ENCODE results near the gene KCNG1. TPM values are rescaled to one million over a fixed set of nuclear protein-coding genes. Genes with fewer than 3 reads are reported as not detected.

KCNG1 gene
- total and polyA plus RNA-seq, 2 of the 4 experiments (the other 2 are of a cell fraction), result 23.7 to 51.4 TPM

- CTCF ChIA-PET, result no interaction called here
- BruUV-seq (replicated peaks), result no TSS peak
- WGBS, 2 experiments (ENCODE audit: extremely low coverage in 2 of 2, insufficient read length in 1 of 2), result 100% methylated on average over 1 of the region's 2 CpGs; no CpG with 5 or more reads in 1 of the 2 experiments
These were observed 39.6 kb downstream of the KCNG1 start for GRCh38 chr20:50983321-50983720.

More at GRCh38 chr20:50983321-50983720, 39.6 kb downstream of the KCNG1 start:
- Histone ChIP-seq H3K9me1 (ENCODE audit: insufficient read depth, low read length) (peaks cover 19% of the 10 kb centered on the region), H3K27ac (ENCODE audit: insufficient read depth, low read length) (no peak overlapping the region), H2BK120ac (ENCODE audit: low read depth, low read length) (no peak overlapping the region), H2AK5ac (ENCODE audit: low read depth, low read length) (no peak overlapping the region), H3K23ac (ENCODE audit: low read depth, low read length) (no peak overlapping the region), H2AK9ac (replicated peaks; ENCODE audit: low read depth, low read length, poor library complexity) (no peak overlapping the region), H2BK15ac (ENCODE audit: low read depth, low read length) (no peak overlapping the region), H3K4me3 (ENCODE audit: insufficient read depth, low read depth, low read length) (no peak overlapping the region), H4K20me1 (ENCODE audit: insufficient read depth, low read length) (peaks cover 3% of the 10 kb centered on the region; the same call in 1 of the 2 replicates), H3K36me3 (ENCODE audit: control insufficient read depth, insufficient read depth, low read length) (no peaks in the 10 kb centered on the region), H3K14ac (replicated peaks; ENCODE audit: low read depth, low read length) (no peak overlapping the region), H3K4me1 (ENCODE audit: control insufficient read depth, insufficient read depth, low read length) (peaks cover 24% of the 10 kb centered on the region), H4K5ac (ENCODE audit: low read depth, low read length) (no peak overlapping the region), H2BK20ac (ENCODE audit: low read depth, low read length) (no peak overlapping the region), H3K4me2 (ENCODE audit: low read depth, low read length) (no peak overlapping the region), H2AFZ (replicated peaks; ENCODE audit: low read length, poor library complexity) (no peak overlapping the region), H3K4ac (ENCODE audit: low read depth, low read length) (no peak overlapping the region), H2BK5ac (ENCODE audit: low read depth, low read length, poor library complexity, severe bottlenecking) (no peak overlapping the region), H3K9ac (ENCODE audit: low read depth, low read length) (no peak overlapping the region), H3K9me3 (ENCODE audit: control insufficient read depth, insufficient read depth, low read length) (no peaks in the 10 kb centered on the region), H3K56ac (ENCODE audit: extremely low read depth, insufficient read depth, low read length) (no peak overlapping the region), H4K91ac (ENCODE audit: insufficient read depth, low read depth, low read length) (no peak overlapping the region), H4K8ac (ENCODE audit: low read depth in 2 of 2, low read length in 2 of 2) (no peak overlapping the region), H3K79me1 (ENCODE audit: low read depth in 1 of 2, low read length in 2 of 2) (peaks cover 0 to 15% of the 10 kb centered on the region in 2 experiments; a peak in 1 of 4 replicates), H3K18ac (ENCODE audit: low read depth, low read length) (no peak overlapping the region), H3K27me3 (ENCODE audit: control insufficient read depth, insufficient read depth, low read length) (no peaks in the 10 kb centered on the region)
- dilution Hi-C loops (cut with HindIII; ENCODE audit: low sequenced_read_pairs, unreplicated experiment) (no loop called here), in situ Hi-C loops (cut with MboI; ENCODE audit: low sequenced_read_pairs) (loop anchor here (10.0 to 25.0 kb wide), 3 partner anchors 611 to 1104 kb away; partner anchors contain the start of gene ATP9A), intact Hi-C loops (cut with micrococcal nuclease) (loop anchor here (5.0 kb wide), 1 partner anchor 629 kb away; no protein-coding TSS in a partner anchor)
- ATAC-seq (ENCODE audit: low read depth), result no peak
- POLR2A ChIA-PET (ENCODE audit: unreplicated experiment), result no interaction called here
- TF ChIP-seq CTCF (conservative IDR thresholded peaks at IDR 0.05; ENCODE audit: low read depth, low read length) (no peak), CEBPB (IDR thresholded peaks at IDR 0.05; ENCODE audit: low read depth, low read length) (no peak), CHD1 (IDR thresholded peaks at IDR 0.05; ENCODE audit: low read depth, low read length) (no peak), MAZ (IDR thresholded peaks at IDR 0.05; ENCODE audit: borderline replicate concordance, low read depth, low read length) (no peak), MAFK (IDR thresholded peaks at IDR 0.05; ENCODE audit: low read depth, low read length) (no peak), POLR2A (IDR thresholded peaks at IDR 0.05; ENCODE audit: low read depth, low read length) (no peak), USF2 (IDR thresholded peaks at IDR 0.05; ENCODE audit: low read depth, low read length) (no peak), ELK1 (IDR thresholded peaks at IDR 0.05; ENCODE audit: borderline replicate concordance, low read depth, low read length) (no peak), FOS (IDR thresholded peaks at IDR 0.05; ENCODE audit: low read depth, low read length) (no peak), NFE2L2 (IDR thresholded peaks at IDR 0.05; ENCODE audit: low read depth, low read length) (no peak), MXI1 (IDR thresholded peaks at IDR 0.05; ENCODE audit: borderline replicate concordance, low read depth, low read length) (no peak)
- no peak for DNase-seq

Measured in IMR-90 (cell line).